ENCODE measurements around the gene PEX1. TPM values are rescaled to one million over a fixed set of nuclear protein-coding genes. Genes with fewer than 3 reads are reported as not detected.
"Not testable (repeated sequence)": the region's sequence is repeated elsewhere in the genome, so short reads cannot be mapped to it uniquely, and the experiment has no call there.

PEX1 gene
- total RNA-seq, 1 experiment from 2014 or later = 20.2 TPM

DNA sequence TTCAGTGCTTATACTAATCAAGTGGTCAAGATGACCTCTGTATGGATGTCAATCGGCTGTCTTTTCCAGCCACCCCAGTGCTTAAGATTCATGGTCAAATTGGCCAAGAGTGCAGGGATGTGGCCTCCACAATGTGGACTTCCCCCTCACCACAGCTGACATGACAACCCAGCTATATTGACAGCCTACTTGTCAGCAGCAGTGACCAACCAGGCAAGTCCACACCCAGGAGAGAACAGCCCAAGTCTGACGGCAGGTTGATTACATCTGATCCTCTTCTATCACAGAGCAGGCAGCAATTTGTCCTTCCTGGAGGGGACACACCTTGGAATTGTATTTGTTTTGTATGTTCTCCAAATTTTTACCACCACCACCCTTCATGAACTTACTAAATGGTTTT lies 42.3 kb downstream of the PEX1 start:
- CTCF ChIA-PET = no interaction called here

DNA sequence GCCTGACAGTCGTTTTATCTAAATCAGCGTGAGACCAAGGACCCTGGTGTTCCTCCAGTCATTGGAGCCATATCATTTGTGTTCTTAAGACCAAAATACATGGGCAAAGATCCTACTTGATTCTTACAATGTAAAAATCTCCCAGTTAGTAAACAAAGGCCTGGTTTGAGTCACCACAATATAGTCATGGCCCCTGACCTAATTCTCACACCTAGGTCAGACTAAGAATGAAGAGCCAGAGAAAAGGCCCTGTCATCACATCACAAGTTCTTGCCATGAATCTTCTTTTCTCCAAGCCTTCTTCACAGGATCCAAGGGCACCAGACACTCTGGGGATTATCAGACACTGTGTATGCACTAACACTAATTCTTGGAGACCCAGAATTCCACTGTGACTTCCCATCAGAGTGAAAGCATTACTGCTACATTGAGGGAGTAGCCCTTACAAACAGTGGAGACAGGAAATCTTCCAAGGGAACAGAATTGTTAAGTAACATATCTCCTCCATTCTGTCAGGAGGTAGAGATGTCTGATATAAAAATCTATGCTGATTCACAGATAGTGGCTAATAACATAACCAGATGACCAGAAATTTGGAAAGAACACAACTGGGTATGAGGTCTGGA lies 42.9 kb downstream of the PEX1 start:
- CTCF ChIA-PET = no interaction called here
- peak in 1 of 2 experiments; percentile 46 for DNase-seq

More for the DNA sequence above, 42.3 kb downstream of the PEX1 start:
- intact Hi-C loops (cut with micrococcal nuclease; ENCODE audit: unreplicated experiment) = no loop called here
- POLR2A ChIA-PET (ENCODE audit: unreplicated experiment) = no interaction called here
- H3K9me3 ChIP-seq (ENCODE audit: insufficient read depth, low read depth) = no peaks in the 10 kb centered on the region
- no peaks in the 10 kb centered on the region for H3K27me3 ChIP-seq (ENCODE audit: insufficient read depth, low read depth)
- no peaks in the 10 kb centered on the region for H3K79me2 ChIP-seq (ENCODE audit: low read depth)
- H3K27ac ChIP-seq = peak overlapping the region; percentile 69
- no peaks in the 10 kb centered on the region for H3K9me2 ChIP-seq (ENCODE audit: insufficient read depth)
- BruUV-seq (replicated peaks) = no TSS peak
- H3K4me2 ChIP-seq = no peak overlapping the region; the same call in 1 of the 2 replicates
- no peak overlapping the region for H3K4me3 ChIP-seq
- peaks cover 15% of the 10 kb centered on the region for H3K4me1 ChIP-seq (replicated peaks; ENCODE audit: insufficient read depth)
- peaks cover 18% of the 10 kb centered on the region for H3K36me3 ChIP-seq (ENCODE audit: low read depth)
- no peaks in the 10 kb centered on the region for H4K20me1 ChIP-seq (ENCODE audit: insufficient read depth)
- H3F3A ChIP-seq (ENCODE audit: insufficient read depth, low read depth) = no peaks in the 10 kb centered on the region; the same call in none of the 2 replicates
- no peak for DNase-seq
- no peak overlapping the region for H2AFZ ChIP-seq
- TF ChIP-seq EZH2 (IDR thresholded peaks at IDR 0.05; ENCODE audit: low read depth) = no peak
- TF ChIP-seq, protein P1, sequence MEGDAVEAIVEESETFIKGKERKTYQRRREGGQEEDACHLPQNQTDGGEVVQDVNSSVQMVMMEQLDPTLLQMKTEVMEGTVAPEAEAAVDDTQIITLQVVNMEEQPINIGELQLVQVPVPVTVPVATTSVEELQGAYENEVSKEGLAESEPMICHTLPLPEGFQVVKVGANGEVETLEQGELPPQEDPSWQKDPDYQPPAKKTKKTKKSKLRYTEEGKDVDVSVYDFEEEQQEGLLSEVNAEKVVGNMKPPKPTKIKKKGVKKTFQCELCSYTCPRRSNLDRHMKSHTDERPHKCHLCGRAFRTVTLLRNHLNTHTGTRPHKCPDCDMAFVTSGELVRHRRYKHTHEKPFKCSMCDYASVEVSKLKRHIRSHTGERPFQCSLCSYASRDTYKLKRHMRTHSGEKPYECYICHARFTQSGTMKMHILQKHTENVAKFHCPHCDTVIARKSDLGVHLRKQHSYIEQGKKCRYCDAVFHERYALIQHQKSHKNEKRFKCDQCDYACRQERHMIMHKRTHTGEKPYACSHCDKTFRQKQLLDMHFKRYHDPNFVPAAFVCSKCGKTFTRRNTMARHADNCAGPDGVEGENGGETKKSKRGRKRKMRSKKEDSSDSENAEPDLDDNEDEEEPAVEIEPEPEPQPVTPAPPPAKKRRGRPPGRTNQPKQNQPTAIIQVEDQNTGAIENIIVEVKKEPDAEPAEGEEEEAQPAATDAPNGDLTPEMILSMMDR (conservative IDR thresholded peaks at IDR 0.05) = no peak

DNA sequence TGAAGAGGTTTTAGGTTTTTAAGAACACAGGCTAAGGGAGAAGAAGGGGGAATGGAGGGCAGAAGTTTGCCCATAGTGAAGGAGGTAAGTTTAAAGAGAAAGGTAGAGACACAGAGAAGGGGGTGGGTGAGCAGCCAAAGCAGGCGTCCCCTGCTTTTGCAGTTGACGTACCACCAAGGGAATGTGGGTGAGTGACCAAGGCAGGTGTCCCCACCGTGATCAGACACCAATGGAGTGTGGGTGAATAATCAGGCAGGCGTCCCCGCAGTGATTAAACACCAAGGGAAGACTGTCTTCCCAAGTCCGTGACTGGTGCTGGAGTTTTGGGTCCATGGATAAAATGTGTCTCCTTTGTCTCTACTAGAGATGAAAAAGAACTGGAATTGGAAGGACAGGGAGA lies 44.1 kb downstream of the PEX1 start:
- peaks cover 15% of the 10 kb centered on the region for H3K4me1 ChIP-seq (replicated peaks; ENCODE audit: insufficient read depth)
- H3K27me3 ChIP-seq (ENCODE audit: insufficient read depth, low read depth); H3K79me2 ChIP-seq (ENCODE audit: low read depth); CTCF ChIA-PET; H3F3A ChIP-seq (ENCODE audit: insufficient read depth, low read depth); H4K20me1 ChIP-seq (ENCODE audit: insufficient read depth); H3K9me3 ChIP-seq (ENCODE audit: insufficient read depth, low read depth); intact Hi-C loops (cut with micrococcal nuclease; ENCODE audit: unreplicated experiment); H3K4me2 ChIP-seq; H3K27ac ChIP-seq; H3K9me2 ChIP-seq (ENCODE audit: insufficient read depth); BruUV-seq (replicated peaks); H3K36me3 ChIP-seq (ENCODE audit: low read depth); H2AFZ ChIP-seq; H3K4me3 ChIP-seq; DNase-seq; POLR2A ChIA-PET (ENCODE audit: unreplicated experiment): not testable (repeated sequence)

More for the DNA sequence above, 42.9 kb downstream of the PEX1 start:
- Histone ChIP-seq H3K4me2 (peak overlapping the region; percentile 47), H3K27ac (peak overlapping the region; percentile 69), H3K4me3 (no peak overlapping the region), H3K9me3 (ENCODE audit: insufficient read depth, low read depth) (no peaks in the 10 kb centered on the region), H3F3A (ENCODE audit: insufficient read depth, low read depth) (no peaks in the 10 kb centered on the region; the same call in none of the 2 replicates), H3K4me1 (replicated peaks; ENCODE audit: insufficient read depth) (peaks cover 15% of the 10 kb centered on the region), H4K20me1 (ENCODE audit: insufficient read depth) (no peaks in the 10 kb centered on the region), H3K79me2 (ENCODE audit: low read depth) (no peaks in the 10 kb centered on the region), H3K27me3 (ENCODE audit: insufficient read depth, low read depth) (no peaks in the 10 kb centered on the region), H2AFZ (no peak overlapping the region; the same call in 1 of the 2 replicates), H3K36me3 (ENCODE audit: low read depth) (peaks cover 18% of the 10 kb centered on the region), H3K9me2 (ENCODE audit: insufficient read depth) (no peaks in the 10 kb centered on the region)
- POLR2A ChIA-PET (ENCODE audit: unreplicated experiment) = no interaction called here
- BruUV-seq (replicated peaks) = no TSS peak
- TF ChIP-seq, protein P1 (conservative IDR thresholded peaks at IDR 0.05) = no peak
- intact Hi-C loops (cut with micrococcal nuclease; ENCODE audit: unreplicated experiment) = no loop called here

DNA sequence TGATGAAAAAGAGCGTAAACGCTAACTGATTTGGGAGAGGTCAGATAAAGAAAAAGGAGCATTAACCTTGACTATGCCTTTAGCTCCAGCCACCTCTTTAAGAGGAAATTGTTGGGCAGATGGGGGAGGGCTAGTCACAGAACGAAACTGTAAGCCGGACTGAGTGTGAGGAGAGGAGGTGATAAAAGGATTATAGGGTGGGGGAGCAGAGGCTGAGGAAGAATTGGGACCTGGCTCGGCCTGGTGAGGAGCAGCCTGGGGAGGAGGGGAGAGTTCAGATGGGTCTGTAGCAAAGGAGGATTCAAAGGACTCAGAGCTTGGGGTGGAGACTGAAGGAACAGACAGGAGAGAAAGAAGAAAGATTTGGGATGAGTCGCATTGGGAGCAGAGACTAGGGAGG lies 44.7 kb downstream of the PEX1 start:
- CTCF ChIA-PET; intact Hi-C loops (cut with micrococcal nuclease; ENCODE audit: unreplicated experiment); H3K9me2 ChIP-seq (ENCODE audit: insufficient read depth); H3K36me3 ChIP-seq (ENCODE audit: low read depth); H3K27ac ChIP-seq; POLR2A ChIA-PET (ENCODE audit: unreplicated experiment); BruUV-seq (replicated peaks); H3K27me3 ChIP-seq (ENCODE audit: insufficient read depth, low read depth); H3K9me3 ChIP-seq (ENCODE audit: insufficient read depth, low read depth); DNase-seq; H2AFZ ChIP-seq; H3K4me3 ChIP-seq; H3K4me2 ChIP-seq; H3F3A ChIP-seq (ENCODE audit: insufficient read depth, low read depth); H3K79me2 ChIP-seq (ENCODE audit: low read depth); H4K20me1 ChIP-seq (ENCODE audit: insufficient read depth): not testable (repeated sequence)
- H3K4me1 ChIP-seq (replicated peaks; ENCODE audit: insufficient read depth) = peaks cover 15% of the 10 kb centered on the region

DNA sequence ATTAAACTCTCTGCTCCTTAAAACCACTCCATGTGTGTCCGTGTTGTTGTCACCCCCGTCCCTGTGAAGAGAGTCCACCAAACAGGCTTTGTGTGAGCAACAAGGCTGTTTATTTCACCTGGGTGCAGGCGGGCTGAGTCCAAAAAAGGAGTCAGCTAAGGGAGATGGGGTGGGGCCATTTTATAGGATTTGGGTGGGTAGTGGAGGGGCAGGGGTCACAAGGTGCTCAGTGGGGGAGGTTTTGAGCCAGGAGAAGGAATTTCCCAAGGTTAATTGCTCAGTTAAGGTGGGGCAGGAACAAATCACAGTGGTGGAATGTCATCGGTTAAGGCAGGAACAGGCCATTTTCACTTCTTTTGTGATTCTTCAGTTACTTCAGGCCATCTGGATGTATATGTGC lies 49.2 kb downstream of the PEX1 start:
- H3K4me1 ChIP-seq (replicated peaks; ENCODE audit: insufficient read depth) = peaks cover 11% of the 10 kb centered on the region
- POLR2A ChIA-PET (ENCODE audit: unreplicated experiment); CTCF ChIA-PET; H3K4me3 ChIP-seq; H3K27me3 ChIP-seq (ENCODE audit: insufficient read depth, low read depth); H3K4me2 ChIP-seq; H3K27ac ChIP-seq; H3K79me2 ChIP-seq (ENCODE audit: low read depth); H3F3A ChIP-seq (ENCODE audit: insufficient read depth, low read depth); intact Hi-C loops (cut with micrococcal nuclease; ENCODE audit: unreplicated experiment); H3K36me3 ChIP-seq (ENCODE audit: low read depth); H3K9me2 ChIP-seq (ENCODE audit: insufficient read depth); BruUV-seq (replicated peaks); H3K9me3 ChIP-seq (ENCODE audit: insufficient read depth, low read depth); DNase-seq; H2AFZ ChIP-seq; H4K20me1 ChIP-seq (ENCODE audit: insufficient read depth): not testable (repeated sequence)
